Camera-type eye (tissue), 1 donor: ENCODE results near the gene TES. TPM values are rescaled to one million over a fixed set of nuclear protein-coding genes. Genes with fewer than 3 reads are reported as not detected.

ENCODE experiments used
- total RNA-seq: library from RNA; depleted of rRNA; stranded (reverse); fragments of >200 nt; gene quantifications from one replicate; pipeline ENCODE4 v1.2.3, GENCODE V29; 2014

The TES gene
- total RNA-seq = 76.4 TPM

GRCh38 chr7:116210345-116211005, at the start of gene TES:
TES (plus strand) TSS chr7:116210539; CDS start chr7:116210708, 169 bp downstream.

Other genes starting within 250 kb of the TES start
- gene TFEC, start 179.8 kb upstream of the TES start, total RNA-seq = 4.5 TPM